OCI-M1 (cell line): ENCODE measurements around the gene USP6NL.

Source experiments
- DNase-seq: peaks from one replicate; lab custom pipeline; 2025; lab: John Stamatoyannopoulos, UW

The USP6NL gene

DNA sequence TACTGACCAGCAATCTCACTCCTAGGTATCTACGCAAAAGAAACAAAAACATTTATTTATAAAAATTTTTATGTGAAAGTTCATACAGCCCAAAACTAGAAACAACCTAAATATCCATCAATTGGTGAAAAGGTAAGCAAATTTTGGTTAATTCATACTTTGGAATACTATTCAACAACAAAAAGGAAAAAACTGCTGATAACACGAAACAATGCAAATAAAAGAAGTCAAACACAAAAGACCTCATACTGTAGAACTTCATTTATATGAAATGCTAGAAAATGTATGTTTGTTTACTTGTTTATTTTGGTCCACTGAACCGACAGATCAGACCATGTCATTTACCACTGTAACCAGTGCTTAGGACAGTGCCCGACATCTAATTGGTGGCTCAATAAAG, 60.3 kb downstream of the USP6NL start:
- DNase-seq, result no peak

DNA sequence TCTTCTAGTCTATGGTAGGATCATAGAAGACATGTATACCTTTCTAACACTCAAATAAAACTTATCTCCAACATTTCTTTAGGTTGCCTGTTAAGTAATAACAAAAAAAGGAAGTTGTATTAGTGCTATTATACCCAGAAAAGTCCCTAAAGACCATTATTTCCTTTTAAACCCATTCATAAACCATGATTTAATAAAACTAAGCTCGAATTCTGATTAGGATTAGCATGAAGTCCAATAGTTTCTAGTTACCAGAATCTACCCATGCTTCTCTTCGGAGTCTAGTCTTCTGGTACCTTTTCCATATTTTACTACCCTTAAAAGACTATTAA, 62.7 kb downstream of the USP6NL start:
- no peak for DNase-seq

DNA sequence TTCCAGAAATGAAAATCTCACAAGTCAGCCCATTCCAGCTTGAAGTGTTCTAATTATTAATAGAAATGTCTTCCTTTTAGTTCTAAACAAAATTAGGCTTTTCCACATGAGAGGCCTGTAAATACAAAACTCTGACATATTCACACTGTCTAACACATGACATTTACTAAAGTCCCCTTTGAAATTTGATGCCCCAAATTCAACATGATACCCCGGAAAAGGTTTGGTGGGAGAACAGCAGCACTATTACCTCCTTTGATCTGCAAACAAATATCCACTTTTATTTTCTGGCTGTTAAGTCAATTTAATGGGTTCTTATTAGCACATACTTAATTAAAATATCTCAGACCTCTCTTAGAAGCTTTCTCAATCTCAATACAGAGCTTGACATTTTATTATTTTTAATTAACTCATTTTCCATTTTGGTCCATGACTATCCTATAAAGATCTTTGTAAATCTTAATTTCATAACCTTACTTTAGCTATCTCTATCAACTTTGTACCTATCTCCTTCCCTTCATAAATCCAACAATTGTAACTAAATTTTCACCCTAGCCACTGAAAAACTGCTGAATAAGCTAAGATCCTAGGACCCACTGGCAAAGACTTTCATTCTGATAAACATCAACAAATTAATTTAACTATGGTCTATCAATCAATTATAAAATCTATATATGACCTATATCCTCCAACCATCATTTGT, 63.2 kb downstream of the USP6NL start:
- DNase-seq, result no peak

DNA sequence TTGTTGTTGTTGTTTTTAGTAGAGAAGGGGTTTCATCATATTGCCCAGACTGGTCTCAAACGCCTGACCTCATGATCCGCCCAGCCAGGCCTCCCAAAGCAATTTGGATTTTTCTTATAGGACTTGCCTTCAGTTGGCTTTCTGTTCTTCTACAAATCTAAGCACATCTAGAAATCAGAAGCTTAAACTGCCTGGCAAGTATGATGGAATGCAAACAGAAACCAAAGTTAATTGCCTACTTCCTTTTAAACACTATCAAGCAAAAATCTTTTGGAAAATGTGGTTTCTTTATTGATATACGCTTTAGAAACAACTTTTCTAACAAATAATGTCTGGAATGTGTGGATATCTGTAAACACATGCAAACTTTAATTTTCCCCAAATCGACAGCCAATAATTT, 64.9 kb downstream of the USP6NL start:
- no peak for DNase-seq

DNA sequence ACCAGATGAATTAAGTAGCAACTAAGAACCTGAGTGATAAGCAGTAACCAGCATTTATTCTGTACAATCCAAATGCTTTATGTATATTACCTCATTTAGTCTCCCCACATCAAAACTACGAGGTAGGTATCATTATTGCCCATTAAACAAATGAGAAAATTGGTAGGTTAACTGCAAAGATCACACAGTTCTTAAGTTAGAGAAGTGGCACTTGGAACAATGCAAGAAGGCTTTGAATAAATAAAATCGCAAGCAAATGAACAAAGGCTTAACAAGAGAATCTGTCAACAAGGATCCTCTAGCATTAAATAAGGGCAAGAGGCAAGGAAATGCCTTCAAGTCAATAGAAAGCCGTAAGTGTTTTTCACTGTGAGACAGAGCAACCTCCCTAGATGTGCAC, 70.2 kb downstream of the USP6NL start:
- DNase-seq, result no peak

DNA sequence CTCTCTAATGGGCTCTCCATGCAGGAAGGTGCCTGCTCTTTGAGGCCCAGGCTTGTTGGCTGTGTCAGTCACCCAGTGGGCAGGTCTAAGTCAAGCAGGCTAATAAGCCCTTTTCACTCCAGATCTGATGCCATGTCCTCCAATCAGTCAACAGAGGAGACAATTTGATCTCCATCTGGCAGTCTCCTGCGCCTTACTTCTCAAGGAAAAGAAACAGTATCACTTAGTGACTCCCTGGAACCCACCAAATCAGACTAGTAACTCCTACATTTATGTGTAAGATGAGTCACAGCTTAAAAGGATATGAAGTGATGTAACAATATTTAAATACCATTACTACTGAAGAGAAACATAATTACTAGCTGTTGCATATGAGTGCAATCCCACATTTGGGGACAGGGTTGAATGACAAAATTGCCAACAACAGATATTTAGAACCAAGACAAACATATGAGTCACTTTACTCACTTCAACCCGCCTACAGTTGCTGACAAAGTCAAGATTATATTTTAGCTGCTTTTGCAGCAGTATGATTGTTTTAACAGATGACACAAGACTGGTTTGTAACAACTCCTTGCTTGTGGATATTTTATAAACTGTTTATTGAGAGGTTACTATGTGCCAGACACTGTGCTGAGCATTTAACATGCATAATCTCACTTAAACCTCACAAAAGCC, 72.1 kb downstream of the USP6NL start:
- peak; percentile 67 for DNase-seq

DNA sequence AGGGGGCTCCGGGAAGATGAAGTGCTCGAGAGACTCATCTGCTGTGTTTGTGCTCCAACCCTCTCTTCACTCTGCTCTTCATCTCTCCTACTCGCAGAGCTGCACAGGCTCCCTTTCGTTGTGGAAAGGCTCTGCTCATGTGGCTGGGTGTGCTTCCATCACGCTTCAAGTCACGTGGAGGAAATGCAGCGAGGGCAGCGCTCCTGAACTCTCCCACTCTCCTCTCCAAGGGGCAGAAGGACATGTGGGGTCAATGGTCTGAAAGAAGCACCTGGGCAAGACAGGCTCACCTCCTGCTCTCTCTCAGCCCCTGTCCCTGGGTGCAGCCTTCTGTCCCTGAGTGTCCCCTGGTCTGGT, 72.6 kb downstream of the USP6NL start:
- no peak for DNase-seq

DNA sequence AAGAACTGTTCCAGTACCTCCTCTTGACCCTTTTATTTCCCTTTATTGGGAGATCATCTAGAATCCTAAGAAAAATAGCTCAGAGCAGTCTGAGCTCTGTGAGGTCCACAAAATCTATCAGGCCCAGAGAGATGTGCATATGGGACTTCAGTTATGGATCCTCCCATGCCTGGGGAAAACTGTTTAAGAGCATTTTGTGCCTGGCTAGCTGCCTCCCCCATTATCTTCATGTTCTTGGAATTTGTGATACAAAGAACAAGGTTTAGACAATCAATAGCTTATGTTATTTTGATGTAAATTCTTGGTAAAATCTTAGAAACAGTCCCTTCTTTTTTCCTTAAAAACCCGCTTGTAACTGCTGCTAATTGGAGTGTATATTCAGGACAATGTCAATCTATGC, 75.2 kb downstream of the USP6NL start:
- no peak for DNase-seq

DNA sequence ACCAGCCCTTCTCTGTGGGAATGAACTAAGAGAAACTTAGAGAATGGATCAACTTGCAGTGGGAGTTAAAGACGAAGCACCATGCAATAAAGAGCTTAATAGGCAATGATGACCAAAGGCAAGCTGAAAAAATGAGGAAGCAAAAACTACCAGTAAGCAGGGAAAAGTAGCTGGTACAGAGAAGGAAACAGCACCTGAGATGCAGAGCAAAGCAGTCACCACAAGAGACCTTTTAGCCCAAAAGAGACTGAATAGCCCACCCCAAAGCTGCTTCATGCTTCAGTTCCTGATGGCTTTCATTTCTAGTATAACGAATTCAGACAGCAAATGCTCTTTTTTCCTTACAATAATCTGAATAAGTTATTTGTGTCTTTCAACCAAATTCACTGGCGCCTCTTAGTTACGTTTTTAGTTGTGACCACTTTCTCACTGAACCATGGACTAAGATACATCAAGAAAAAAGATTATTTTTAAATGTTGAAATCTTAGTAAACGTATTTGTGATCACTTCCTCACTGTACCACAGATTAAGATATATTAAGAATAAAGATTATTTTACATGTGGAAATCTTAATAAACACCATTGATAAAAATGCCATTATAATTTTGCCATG, 76.0 kb downstream of the USP6NL start:
- DNase-seq, result peak; percentile 27

DNA sequence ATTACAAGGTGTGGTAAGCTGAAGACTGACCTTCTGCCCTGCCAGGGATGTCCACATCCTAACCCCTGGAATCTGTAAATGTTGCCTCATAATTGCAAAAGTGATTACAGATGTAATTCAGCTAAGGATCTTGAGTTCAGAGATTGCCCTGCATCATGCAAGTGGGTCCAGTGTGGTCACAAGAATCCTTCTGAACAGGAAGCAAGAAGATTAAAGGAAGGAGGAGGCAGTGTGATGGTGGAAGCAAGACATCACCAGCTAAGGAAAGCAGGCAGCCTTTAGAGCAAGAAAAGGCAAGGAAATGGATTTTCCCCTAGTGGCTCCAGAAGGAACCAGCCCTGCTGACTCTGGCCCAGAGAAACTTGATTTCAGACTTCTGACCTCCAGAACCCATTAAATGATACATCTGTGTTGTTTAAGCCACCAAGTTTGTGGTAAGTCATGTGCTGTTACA, 78.1 kb downstream of the USP6NL start:
- DNase-seq, result peak; percentile 80

DNA sequence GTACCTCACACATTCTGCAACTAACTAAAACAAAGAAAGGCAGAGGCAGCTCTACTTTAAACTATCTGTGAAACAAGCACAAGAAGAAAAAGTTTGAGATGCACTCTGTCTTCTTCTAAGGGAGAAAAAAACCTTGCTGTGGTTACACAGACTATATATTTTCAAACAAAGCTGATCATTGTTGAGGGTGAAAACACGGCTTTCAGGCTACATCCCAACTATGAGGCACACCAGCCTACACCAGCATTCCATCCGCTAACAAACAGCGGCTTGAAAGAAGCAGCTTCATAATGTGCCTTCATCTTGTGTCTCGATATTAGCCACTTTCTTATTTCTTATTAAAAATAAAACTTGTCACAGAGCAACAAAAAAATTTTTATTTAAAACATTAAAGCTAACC, 79.1 kb downstream of the USP6NL start:
- DNase-seq, result peak; percentile 56

DNA sequence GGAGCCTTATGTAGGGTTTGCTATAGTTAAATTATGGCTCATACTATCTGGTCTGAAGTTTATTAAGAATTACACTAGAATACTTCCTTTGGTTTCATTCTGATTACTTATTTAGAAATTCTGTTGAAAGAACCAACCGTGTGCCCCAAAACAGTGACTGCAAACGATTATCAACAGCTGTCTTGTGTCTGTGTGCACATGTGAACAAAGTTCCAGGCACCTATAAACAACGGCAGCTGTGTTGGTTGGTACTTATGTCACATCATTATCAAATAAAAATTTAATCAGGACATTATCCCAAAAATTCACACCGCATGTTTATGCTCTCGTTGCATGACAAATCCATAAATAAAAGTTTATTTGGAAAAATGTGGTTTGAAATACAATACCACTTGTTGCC, 80.6 kb downstream of the USP6NL start:
- no peak for DNase-seq

DNA sequence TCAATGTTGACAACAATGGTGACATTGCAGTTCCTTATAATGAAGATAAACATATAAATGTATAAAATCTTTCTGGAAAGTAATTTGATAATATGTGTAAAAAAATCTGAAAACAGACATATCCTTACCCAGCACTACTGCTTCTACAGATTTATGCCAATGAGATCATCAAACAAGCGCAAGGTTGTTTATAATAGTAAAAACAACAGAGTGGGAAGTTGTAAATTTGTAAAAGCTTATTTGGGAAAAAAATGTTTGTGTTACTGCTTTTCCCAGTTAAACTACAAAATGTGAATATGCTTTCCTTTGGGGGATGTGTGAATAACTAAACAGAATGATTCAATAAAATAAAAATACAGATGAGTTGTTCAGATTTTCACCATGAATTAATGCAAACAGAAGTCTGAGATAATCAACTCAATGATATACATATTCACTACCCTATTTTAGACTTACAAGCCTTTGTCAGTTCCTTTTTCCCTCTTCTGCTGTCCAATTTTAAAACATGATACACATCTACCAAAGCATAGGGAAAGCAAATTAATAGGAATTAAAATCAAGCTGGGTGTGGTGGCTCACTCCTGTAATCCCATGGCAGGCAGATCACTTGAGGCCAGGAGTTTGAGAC, 82.1 kb downstream of the USP6NL start:
- DNase-seq, result peak; percentile 30

DNA sequence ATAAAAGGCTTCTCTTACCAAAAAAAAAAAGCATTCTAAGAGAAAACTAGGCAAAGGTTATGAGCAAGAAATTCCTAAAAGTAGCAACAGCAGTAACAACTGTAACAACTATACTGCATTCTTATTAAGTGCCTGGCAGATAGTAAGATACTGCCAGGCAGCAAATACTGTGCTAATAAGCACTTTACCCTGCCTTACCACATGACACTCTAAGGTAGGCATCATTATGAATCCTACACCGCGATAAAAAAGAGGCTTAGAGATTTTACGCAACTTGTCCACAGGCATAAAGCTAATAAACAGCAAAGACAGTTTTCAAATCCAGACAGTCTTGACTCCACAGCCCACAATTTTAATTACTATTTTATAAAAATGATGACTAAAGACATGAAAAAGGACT, 83.2 kb downstream of the USP6NL start:
- peak; percentile 47 for DNase-seq

DNA sequence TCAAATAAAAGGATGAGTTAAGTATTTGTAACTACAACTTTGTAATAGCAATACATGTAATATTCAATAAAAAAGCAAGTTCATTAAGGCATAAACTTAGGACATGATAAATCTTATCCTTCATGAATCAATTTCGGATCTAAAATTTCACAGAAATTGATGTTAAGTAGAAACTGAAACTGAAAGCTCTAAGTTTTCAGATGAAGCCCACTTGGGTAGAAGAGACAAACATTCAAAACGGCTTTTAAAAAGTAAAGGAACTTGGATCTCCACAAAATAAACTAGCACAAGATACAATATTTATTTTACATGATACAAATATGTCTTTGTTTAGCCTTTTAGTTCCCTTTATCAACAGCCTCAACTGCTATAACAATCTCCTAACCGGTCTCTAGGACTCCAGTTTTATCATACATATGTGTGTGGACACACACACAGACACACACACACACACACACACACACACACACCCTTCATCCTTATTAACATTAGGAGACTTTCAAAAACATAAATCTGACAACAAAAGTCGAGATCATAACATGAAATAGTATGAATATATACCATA, 83.7 kb downstream of the USP6NL start:
- DNase-seq, result peak; percentile 72

DNA sequence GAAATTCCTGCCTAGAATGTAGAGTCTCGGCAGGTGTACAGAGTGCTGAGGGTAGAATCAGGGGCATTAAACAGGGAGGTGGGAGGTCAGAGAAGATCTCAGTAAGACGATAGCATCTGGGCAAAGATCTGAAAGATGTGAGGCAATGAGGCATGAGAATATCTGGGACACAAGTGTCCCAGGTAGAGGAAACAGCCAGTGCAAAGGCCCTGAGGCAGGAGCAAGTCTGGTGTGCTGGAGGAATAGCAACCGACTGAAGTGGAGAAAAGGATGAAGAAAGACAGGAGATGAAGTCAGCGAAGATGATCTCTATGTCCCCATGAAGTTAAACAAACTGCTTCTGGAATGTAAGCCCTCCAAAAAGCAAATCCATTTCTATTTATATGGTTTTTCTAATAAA, 84.4 kb downstream of the USP6NL start:
- DNase-seq, result no peak

DNA sequence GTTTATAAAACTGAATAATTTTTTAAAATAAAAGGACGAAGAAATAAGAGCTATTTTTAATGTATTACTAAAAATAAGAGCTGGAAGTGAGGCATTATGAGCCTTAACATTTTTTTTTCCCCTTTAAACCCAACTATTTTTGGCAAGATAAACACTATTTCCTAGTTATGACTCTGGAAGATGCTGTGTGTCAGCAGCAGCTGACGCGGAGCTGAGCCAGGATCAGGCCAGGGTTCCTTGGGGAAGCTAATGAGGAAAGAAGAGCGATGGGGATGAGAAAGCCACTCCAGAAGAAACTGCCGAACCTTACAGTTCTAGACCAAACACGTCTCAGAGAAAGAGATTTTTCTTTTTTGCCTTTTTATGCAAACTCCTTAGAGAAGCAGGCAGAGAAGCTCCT, 85.9 kb downstream of the USP6NL start:
- DNase-seq, result no peak

DNA sequence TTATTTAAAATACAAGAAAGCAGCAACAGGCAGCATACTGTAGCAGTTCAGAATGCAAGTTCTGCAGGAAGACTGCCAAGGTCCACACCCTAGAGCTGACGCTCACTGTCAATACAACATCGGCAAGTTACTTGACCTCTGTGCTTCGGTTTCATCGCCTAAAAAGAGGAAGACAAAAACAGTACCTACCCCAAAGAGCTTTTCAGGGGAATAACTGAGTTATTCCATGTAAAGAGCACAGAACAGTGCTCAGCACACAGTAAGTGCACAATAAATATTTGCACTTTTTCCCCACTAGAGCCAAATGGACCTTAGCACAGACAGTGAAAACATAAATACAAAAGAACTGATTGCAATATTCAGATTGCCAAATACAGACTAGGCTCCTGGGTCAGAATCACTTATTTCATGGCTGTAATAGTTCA, 88.6 kb downstream of the USP6NL start:
- DNase-seq, result no peak

DNA sequence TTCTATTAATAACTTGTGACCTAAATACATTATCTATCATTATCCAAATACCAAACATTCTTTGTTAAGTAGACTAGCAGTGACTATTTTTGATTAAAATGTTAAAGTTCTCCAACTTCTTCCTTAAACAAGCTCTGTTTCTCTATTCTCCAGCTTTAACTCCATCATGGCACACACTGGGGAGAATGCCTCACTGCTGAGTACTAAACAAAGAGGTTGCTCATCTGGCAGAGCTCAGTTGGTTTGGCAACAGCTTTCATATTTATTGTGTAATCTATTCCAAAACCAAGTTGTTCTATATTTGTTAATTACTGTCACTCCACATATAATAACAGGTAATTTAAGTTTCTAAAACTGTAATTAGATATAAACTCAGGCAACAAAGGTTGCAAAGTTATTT, 89.6 kb downstream of the USP6NL start:
- DNase-seq, result no peak

DNA sequence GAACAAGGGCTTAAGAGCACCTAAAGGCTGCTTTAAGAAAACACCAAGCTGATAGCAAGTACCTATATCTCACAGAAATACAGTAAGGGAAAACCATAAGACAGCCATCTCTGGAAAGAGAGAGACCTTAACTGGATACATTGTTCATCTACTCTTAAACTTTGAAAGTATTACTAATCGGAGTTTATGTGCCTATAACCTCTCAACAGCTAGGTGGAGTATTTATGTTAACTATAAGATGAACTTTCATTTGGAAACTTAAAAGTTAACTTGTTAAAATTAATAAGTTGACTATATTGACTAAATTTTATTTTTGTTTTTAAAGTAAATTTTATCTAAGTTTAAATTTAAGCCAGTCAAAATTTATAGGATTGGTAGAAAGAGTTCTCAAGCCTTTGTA, 90.6 kb downstream of the USP6NL start:
- no peak for DNase-seq

DNA sequence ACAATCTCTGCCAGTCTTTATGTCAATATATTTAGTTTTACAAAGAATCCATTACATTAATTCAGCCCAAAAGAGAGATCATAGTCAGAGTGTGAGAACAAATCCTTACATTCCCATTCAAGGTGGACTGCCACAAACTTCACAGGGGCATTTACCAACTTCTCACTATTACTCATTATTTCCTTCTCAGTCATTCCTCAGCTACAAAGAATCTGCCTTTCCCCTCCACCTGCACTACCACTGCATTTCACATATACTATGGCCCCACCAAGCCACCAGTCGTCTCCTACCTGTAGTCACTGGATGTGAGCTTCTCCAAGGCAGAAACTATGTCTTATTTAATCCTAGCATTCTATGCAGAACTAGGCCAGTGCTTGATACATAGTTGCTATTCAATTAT, 94.3 kb downstream of the USP6NL start:
- DNase-seq, result no peak

DNA sequence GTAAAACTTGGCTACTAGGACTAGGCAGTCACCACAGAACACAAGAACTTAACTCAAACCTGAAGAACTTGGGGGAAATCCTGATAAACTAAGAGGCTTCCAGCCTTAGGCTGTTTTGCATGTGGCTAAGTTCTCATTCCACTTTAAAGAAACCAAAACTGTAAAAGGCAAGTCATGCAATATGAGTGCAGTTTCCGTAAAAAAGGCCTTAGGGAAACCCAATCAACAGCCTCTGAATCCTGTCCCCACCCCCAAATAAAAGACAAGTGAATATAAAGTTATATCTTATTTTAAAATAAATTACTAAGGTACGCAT, 95.1 kb downstream of the USP6NL start:
- DNase-seq, result peak; percentile 74
